ENCODE results near the gene SHISAL2A. TPM values are rescaled to one million over a fixed set of nuclear protein-coding genes. Genes with fewer than 3 reads are reported as not detected.

SHISAL2A gene
- total and polyA plus RNA-seq, 2 of the 8 experiments (the other 6 are each of a cell fraction or from before 2014, with no cell fraction given): 0.74 to 2.1 TPM

GRCh38 chr1:52669696-52670095, 36.7 kb downstream of the SHISAL2A start (continued):
- TF ChIP-seq, protein P1, sequence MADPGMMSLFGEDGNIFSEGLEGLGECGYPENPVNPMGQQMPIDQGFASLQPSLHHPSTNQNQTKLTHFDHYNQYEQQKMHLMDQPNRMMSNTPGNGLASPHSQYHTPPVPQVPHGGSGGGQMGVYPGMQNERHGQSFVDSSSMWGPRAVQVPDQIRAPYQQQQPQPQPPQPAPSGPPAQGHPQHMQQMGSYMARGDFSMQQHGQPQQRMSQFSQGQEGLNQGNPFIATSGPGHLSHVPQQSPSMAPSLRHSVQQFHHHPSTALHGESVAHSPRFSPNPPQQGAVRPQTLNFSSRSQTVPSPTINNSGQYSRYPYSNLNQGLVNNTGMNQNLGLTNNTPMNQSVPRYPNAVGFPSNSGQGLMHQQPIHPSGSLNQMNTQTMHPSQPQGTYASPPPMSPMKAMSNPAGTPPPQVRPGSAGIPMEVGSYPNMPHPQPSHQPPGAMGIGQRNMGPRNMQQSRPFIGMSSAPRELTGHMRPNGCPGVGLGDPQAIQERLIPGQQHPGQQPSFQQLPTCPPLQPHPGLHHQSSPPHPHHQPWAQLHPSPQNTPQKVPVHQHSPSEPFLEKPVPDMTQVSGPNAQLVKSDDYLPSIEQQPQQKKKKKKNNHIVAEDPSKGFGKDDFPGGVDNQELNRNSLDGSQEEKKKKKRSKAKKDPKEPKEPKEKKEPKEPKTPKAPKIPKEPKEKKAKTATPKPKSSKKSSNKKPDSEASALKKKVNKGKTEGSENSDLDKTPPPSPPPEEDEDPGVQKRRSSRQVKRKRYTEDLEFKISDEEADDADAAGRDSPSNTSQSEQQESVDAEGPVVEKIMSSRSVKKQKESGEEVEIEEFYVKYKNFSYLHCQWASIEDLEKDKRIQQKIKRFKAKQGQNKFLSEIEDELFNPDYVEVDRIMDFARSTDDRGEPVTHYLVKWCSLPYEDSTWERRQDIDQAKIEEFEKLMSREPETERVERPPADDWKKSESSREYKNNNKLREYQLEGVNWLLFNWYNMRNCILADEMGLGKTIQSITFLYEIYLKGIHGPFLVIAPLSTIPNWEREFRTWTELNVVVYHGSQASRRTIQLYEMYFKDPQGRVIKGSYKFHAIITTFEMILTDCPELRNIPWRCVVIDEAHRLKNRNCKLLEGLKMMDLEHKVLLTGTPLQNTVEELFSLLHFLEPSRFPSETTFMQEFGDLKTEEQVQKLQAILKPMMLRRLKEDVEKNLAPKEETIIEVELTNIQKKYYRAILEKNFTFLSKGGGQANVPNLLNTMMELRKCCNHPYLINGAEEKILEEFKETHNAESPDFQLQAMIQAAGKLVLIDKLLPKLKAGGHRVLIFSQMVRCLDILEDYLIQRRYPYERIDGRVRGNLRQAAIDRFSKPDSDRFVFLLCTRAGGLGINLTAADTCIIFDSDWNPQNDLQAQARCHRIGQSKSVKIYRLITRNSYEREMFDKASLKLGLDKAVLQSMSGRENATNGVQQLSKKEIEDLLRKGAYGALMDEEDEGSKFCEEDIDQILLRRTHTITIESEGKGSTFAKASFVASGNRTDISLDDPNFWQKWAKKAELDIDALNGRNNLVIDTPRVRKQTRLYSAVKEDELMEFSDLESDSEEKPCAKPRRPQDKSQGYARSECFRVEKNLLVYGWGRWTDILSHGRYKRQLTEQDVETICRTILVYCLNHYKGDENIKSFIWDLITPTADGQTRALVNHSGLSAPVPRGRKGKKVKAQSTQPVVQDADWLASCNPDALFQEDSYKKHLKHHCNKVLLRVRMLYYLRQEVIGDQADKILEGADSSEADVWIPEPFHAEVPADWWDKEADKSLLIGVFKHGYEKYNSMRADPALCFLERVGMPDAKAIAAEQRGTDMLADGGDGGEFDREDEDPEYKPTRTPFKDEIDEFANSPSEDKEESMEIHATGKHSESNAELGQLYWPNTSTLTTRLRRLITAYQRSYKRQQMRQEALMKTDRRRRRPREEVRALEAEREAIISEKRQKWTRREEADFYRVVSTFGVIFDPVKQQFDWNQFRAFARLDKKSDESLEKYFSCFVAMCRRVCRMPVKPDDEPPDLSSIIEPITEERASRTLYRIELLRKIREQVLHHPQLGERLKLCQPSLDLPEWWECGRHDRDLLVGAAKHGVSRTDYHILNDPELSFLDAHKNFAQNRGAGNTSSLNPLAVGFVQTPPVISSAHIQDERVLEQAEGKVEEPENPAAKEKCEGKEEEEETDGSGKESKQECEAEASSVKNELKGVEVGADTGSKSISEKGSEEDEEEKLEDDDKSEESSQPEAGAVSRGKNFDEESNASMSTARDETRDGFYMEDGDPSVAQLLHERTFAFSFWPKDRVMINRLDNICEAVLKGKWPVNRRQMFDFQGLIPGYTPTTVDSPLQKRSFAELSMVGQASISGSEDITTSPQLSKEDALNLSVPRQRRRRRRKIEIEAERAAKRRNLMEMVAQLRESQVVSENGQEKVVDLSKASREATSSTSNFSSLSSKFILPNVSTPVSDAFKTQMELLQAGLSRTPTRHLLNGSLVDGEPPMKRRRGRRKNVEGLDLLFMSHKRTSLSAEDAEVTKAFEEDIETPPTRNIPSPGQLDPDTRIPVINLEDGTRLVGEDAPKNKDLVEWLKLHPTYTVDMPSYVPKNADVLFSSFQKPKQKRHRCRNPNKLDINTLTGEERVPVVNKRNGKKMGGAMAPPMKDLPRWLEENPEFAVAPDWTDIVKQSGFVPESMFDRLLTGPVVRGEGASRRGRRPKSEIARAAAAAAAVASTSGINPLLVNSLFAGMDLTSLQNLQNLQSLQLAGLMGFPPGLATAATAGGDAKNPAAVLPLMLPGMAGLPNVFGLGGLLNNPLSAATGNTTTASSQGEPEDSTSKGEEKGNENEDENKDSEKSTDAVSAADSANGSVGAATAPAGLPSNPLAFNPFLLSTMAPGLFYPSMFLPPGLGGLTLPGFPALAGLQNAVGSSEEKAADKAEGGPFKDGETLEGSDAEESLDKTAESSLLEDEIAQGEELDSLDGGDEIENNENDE (IDR thresholded peaks at IDR 0.05; ENCODE audit: insufficient replicate concordance, low read length): no peak
- TF ChIP-seq SRF (IDR thresholded peaks at IDR 0.05; ENCODE audit: low read depth, low read length) (no peak), RAD21 (IDR thresholded peaks at IDR 0.05 in 1 of 2, conservative IDR thresholded peaks at IDR 0.05 in 1 of 2; ENCODE audit: low read depth in 2 of 2, low read length in 2 of 2) (no peak), GABPA (IDR thresholded peaks at IDR 0.05; ENCODE audit: borderline replicate concordance, insufficient read depth, low read length) (no peak), TAF1 (IDR thresholded peaks at IDR 0.05; ENCODE audit: low read depth, low read length) (no peak)

Data from H1 (cell line).